Thyroid gland (tissue), 4 donors: ENCODE measurements around the gene PIP5K1A.

ENCODE experiments used
- POLR2A ChIP-seq, 2 donors: fragments of 450-650 bp; IDR thresholded peaks; one replicate each; pipeline ENCODE4 v1.6.1; 2017; ENCODE audit warnings: antibody characterized with exemption in 2 of 2, mild to moderate bottlenecking in 2 of 2, moderate library complexity in 1 of 2
- TF ChIP-seq, protein P1 (sequence below), 6 experiments: fragments of 200-600 bp in 3 of 6; fragments of 450-650 bp in 3 of 6; sonication (generic) in 3 of 6; IDR thresholded peaks; one replicate each; pipeline ENCODE4 v1.5.1; 2016 to 2019; ENCODE audit warnings: antibody characterized with exemption in 6 of 6, mild to moderate bottlenecking in 2 of 6, inconsistent platforms in 1 of 6, moderate library complexity in 1 of 6

GRCh38 chr1:151267760-151268159, 69.4 kb downstream of the PIP5K1A start:
- no peak for TF ChIP-seq POLR2A (IDR thresholded peaks at IDR 0.05)
- TF ChIP-seq, protein P1, sequence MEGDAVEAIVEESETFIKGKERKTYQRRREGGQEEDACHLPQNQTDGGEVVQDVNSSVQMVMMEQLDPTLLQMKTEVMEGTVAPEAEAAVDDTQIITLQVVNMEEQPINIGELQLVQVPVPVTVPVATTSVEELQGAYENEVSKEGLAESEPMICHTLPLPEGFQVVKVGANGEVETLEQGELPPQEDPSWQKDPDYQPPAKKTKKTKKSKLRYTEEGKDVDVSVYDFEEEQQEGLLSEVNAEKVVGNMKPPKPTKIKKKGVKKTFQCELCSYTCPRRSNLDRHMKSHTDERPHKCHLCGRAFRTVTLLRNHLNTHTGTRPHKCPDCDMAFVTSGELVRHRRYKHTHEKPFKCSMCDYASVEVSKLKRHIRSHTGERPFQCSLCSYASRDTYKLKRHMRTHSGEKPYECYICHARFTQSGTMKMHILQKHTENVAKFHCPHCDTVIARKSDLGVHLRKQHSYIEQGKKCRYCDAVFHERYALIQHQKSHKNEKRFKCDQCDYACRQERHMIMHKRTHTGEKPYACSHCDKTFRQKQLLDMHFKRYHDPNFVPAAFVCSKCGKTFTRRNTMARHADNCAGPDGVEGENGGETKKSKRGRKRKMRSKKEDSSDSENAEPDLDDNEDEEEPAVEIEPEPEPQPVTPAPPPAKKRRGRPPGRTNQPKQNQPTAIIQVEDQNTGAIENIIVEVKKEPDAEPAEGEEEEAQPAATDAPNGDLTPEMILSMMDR (IDR thresholded peaks at IDR 0.05): no peak
